HepG2 (cell line): ENCODE measurements around the gene ANO1. TPM values are rescaled to one million over a fixed set of nuclear protein-coding genes. Genes with fewer than 3 reads are reported as not detected.
A peak's percentile ranks its signal among the peaks of the same experiment; 100 is the strongest.

Experiments used
- ATAC-seq: fragments of 200-7000 bp; cut with Tn5 transposase; 3 replicates; pipeline ENCODE4 v1.9.1; 2020; ENCODE audit warnings: mild to moderate bottlenecking, moderate library complexity
- BruUV-seq: library from RNA; stranded (reverse); fragments of 400-500 nt; replicated peaks from 2 replicates; lab custom pipeline; 2021; lab: Mats Ljungman, UMichigan
- CTCF ChIA-PET: fragments of 300-600 bp; formaldehyde crosslinking; extraction: SDS; loops from one replicate; lab custom pipeline; 2021; ENCODE audit warnings: low total read pairs, inconsistent platforms, low intra/inter-chr PET ratio; lab: Yijun Ruan, JAX
- POLR2A ChIA-PET: fragments of 350-600 bp; sonication (Branson Sonifier 250); formaldehyde crosslinking; loops from one replicate; lab custom pipeline; 2020; ENCODE audit warnings: antibody characterized with exemption, inconsistent platforms; lab: Yijun Ruan, JAX
- DNase-seq: peaks from one replicate; pipeline ENCODE4 v3.0.0-alpha.2; 2015; ENCODE audit warnings: low spot score
- FAIRE-seq: peaks from 3 replicates; lab custom pipeline; 2011; peaks lifted over from hg19 to GRCh38; lab: Jason Lieb, UNC
- H2AFZ ChIP-seq: one replicate; pipeline ENCODE4 v1.6.1; 2011; ENCODE audit warnings: low read length, inconsistent platforms
- H3K27ac ChIP-seq: fragments of 300-600 bp; 3 replicates; pipeline ENCODE4 v1.8.0; 2011; ENCODE audit warnings: mixed run types, mild to moderate bottlenecking, mixed read lengths, low read length, inconsistent platforms; ENCODE audit not compliant: insufficient read depth; ENCODE audit errors: extremely low read length
- H3K27me3 ChIP-seq, 2 experiments: fragments of 200-600 bp in 1 of 2; 2 replicates in 1 of 2; 3 replicates in 1 of 2; pipeline versions ENCODE4 v1.6.0 to v1.8.0; 2011; ENCODE audit warnings: low read length in 2 of 2, mild to moderate bottlenecking in 2 of 2, moderate library complexity in 2 of 2, inconsistent platforms in 1 of 2; ENCODE audit not compliant: insufficient read depth in 2 of 2, control insufficient read depth in 1 of 2
- H3K36me3 ChIP-seq, 2 experiments: fragments of 200-600 bp in 1 of 2; replicated peaks in 1 of 2; 2 replicates in 1 of 2; 3 replicates in 1 of 2; pipeline versions ENCODE4 v1.5.1 to v1.8.0; 2011; ENCODE audit warnings: low read length in 2 of 2, inconsistent platforms in 1 of 2; ENCODE audit not compliant: insufficient read depth in 2 of 2, control insufficient read depth in 1 of 2
- H3K4me1 ChIP-seq: 2 replicates; pipeline ENCODE4 v1.5.1; 2012; ENCODE audit warnings: low read length, inconsistent platforms; ENCODE audit not compliant: insufficient read depth
- H3K4me2 ChIP-seq: 2 replicates; pipeline ENCODE4 v1.6.0; 2011; ENCODE audit warnings: low read depth, low read length, inconsistent platforms
- H3K4me3 ChIP-seq, 3 experiments: fragments of 200-600 bp in 1 of 3; sonication (generic), shearing (Covaris generic) in 1 of 3; replicated peaks in 1 of 3; 2 replicates each; pipeline ENCODE4 v1.5.1; 2011 to 2016; ENCODE audit warnings: low read length in 3 of 3, inconsistent platforms in 2 of 3, low read depth in 2 of 3, mild to moderate bottlenecking in 2 of 3, control low read depth in 1 of 3, mixed read lengths in 1 of 3; ENCODE audit not compliant: insufficient read depth in 1 of 3
- H3K79me2 ChIP-seq: one replicate; pipeline ENCODE4 v1.6.1; 2011; ENCODE audit warnings: low read length, inconsistent platforms; ENCODE audit not compliant: insufficient read depth
- H3K9ac ChIP-seq: 2 replicates; pipeline ENCODE4 v1.6.0; 2011; ENCODE audit warnings: mild to moderate bottlenecking, low read depth, low read length, inconsistent platforms; ENCODE audit not compliant: insufficient read depth
- H3K9me3 ChIP-seq: 2 replicates; pipeline ENCODE4 v1.5.1; 2012; ENCODE audit warnings: mild to moderate bottlenecking, low read length
- H4K20me1 ChIP-seq: 2 replicates; pipeline ENCODE4 v1.6.0; 2011; ENCODE audit warnings: inconsistent platforms, mild to moderate bottlenecking, low read length, moderate library complexity; ENCODE audit not compliant: insufficient read depth
- ETV5 ChIP-seq: IDR thresholded peaks from 2 replicates; pipeline ENCODE4 v1.6.1; 2018; ENCODE audit warnings: missing biosample characterization, missing genetic modification reagents, inconsistent platforms, borderline replicate concordance
- HIVEP1 ChIP-seq: sonication (generic); formaldehyde crosslinking; IDR thresholded peaks from 2 replicates; pipeline ENCODE4 v1.4.0; 2020; ENCODE audit warnings: mild to moderate bottlenecking, missing genetic modification reagents
- HOXA7 ChIP-seq: sonication (generic); formaldehyde crosslinking; IDR thresholded peaks from 2 replicates; pipeline ENCODE4 v1.8.1; 2022; ENCODE audit warnings: mild to moderate bottlenecking, missing genetic modification reagents, moderate library complexity
- PCBP2 ChIP-seq: fragments of 200-400 bp; formaldehyde crosslinking; optimal IDR thresholded peaks from 2 replicates; pipeline ENCODE3; 2018; ENCODE audit warnings: low read length, low read depth; ENCODE audit not compliant: poor library complexity, severe bottlenecking
- POLR2AphosphoS5 ChIP-seq: IDR thresholded peaks from 2 replicates; pipeline ENCODE4 v1.6.1; 2012; ENCODE audit warnings: low read depth, low read length
- SP2 ChIP-seq: sonication (generic); formaldehyde crosslinking; IDR thresholded peaks from 2 replicates; pipeline ENCODE4 v1.5.1; 2020; ENCODE audit warnings: mild to moderate bottlenecking, missing genetic modification reagents
- SRF ChIP-seq: IDR thresholded peaks from 2 replicates; pipeline ENCODE4 v1.6.1; 2011; ENCODE audit warnings: mild to moderate bottlenecking, low read depth, low read length, moderate library complexity
- ZNF138 ChIP-seq: sonication (generic); formaldehyde crosslinking; IDR thresholded peaks from 2 replicates; pipeline ENCODE4 v1.5.0; 2020; ENCODE audit warnings: mild to moderate bottlenecking, low read depth, missing genetic modification reagents
- ZNF441 ChIP-seq: sonication (generic); formaldehyde crosslinking; IDR thresholded peaks from 2 replicates; pipeline ENCODE4 v1.7.0; 2021; ENCODE audit warnings: missing genetic modification reagents, borderline replicate concordance
- ZNF556 ChIP-seq: sonication (generic); formaldehyde crosslinking; IDR thresholded peaks from 2 replicates; pipeline ENCODE4 v1.4.0; 2020; ENCODE audit warnings: mild to moderate bottlenecking, missing genetic modification reagents, borderline replicate concordance
- ZNF558 ChIP-seq: sonication (generic); formaldehyde crosslinking; IDR thresholded peaks from 2 replicates; pipeline ENCODE4 v1.9.0; 2022; ENCODE audit warnings: mild to moderate bottlenecking, missing genetic modification reagents, borderline replicate concordance
- ZNF562 ChIP-seq: sonication (generic); formaldehyde crosslinking; IDR thresholded peaks from 2 replicates; pipeline ENCODE4 v1.8.0; 2022; ENCODE audit warnings: missing genetic modification reagents, borderline replicate concordance
- ZNF609 ChIP-seq: sonication (generic); formaldehyde crosslinking; IDR thresholded peaks from 2 replicates; pipeline ENCODE4 v1.4.0; 2020; ENCODE audit warnings: mild to moderate bottlenecking, missing genetic modification reagents, borderline replicate concordance
- ZNF780A ChIP-seq: sonication (generic); formaldehyde crosslinking; IDR thresholded peaks from 2 replicates; pipeline ENCODE4 v1.8.0; 2022; ENCODE audit warnings: mild to moderate bottlenecking, missing genetic modification reagents, moderate library complexity
- WGBS: methylation state at CpG from one replicate; pipeline ENCODE4 v1.1.6; 2017; ENCODE audit warnings: low lambda C conversion rate; 5-methylcytosine and 5-hydroxymethylcytosine counted together
- in situ Hi-C: cut with HindIII; loops from 2 replicates; pipeline ENCODE4 v1.10.0; 2017; ENCODE audit warnings: low pct_unique_long_range_greater_than_20kb; ENCODE audit not compliant: extremely low pct_ligation_motif_present
- intact Hi-C: fragments of 100-400 bp; cut with micrococcal nuclease; formaldehyde crosslinking; loops from one replicate; pipeline ENCODE4 v1.10.0; 2022; ENCODE audit not compliant: unreplicated experiment
- polyA plus RNA-seq, 8 experiments: library from polyadenylated mRNA; depleted of rRNA in 3 of 8; stranded (reverse) in 7 of 8; unstranded in 1 of 8; fragments of >200 nt; fragmentation: Illumina TruSeq in 4 of 8; extraction: Trizol in 4 of 8; gene quantifications; 2 replicates each; pipeline versions ENCODE4 v1.2.1 to v1.2.3, GENCODE V29; 2011 to 2016; ENCODE audit warnings: low read depth in 4 of 8, missing spikeins in 1 of 8, mixed read lengths in 1 of 8; ENCODE audit not compliant: insufficient read depth in 1 of 8
- total RNA-seq, 5 experiments: library from RNA; depleted of rRNA; stranded (reverse); fragments of >200 nt; fragmentation: Illumina TruSeq; extraction: Trizol; gene quantifications; 2 replicates each; pipeline ENCODE4 v1.2.3, GENCODE V29; 2016; ENCODE audit warnings: low read depth in 1 of 5

ANO1 gene
- total and polyA plus RNA-seq, 2 of the 13 experiments (the other 11 are each of a cell fraction or from before 2014, with no cell fraction given): not detected

DNA sequence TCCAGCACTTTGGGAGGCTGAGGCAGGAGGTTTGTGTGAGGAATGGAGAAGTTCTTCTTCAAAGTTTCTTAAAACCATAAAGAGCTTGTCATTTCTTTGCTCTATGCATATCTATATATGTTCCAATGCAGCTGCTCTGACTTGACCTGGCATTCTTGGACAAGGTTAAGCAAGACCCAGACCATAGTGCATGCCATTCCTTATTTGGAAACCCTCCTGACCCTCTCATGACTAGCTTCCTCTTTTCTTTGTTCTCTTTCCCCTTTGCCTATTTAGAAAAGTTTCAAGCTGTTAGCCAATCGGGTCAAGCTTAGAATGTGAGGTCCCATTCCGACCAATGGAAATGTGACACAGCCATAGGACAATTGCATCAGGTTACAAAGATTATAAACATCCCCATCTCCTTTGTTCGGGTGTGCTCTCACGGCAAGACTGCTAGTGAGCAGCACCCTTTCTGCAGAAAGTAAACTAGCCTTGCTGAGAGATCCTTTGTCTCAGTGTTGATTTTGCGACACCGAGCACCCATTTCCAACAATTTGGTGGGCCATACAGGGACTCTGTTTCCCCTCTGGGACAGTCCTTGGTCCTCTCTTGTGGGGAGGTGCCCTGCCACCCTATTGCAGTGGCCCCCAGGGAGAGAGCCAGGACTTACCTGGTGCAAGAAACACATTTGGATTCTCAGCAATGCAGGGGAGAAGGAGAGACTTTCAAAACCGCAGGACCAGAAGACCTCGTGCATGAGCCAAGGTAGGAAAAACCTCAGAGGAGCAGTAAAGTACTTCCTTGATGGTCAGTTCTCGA is 39.9 kb upstream of the ANO1 start:
- DNase-seq (no peak), ATAC-seq (no peak), FAIRE-seq (no peak)
- in situ Hi-C loops: no loop called here
- intact Hi-C loops: no loop called here
- Histone ChIP-seq H3K4me3 (no peak overlapping the region), H3K27me3 (peaks cover 7 to 52% of the 10 kb centered on the region in 2 experiments), H3K9me3 (peaks cover 19% of the 10 kb centered on the region; the same call in 1 of the 2 replicates), H3K4me1 (no peaks in the 10 kb centered on the region), H4K20me1 (no peaks in the 10 kb centered on the region), H3K27ac (no peak overlapping the region), H2AFZ (no peak overlapping the region), H3K9ac (no peak overlapping the region), H3K36me3 (no peaks in the 10 kb centered on the region), H3K79me2 (no peaks in the 10 kb centered on the region), H3K4me2 (no peak overlapping the region)
- ChIA-PET CTCF (no interaction called here), POLR2A (no interaction called here)
- WGBS: 32% methylated on average over 9 of the region's 9 CpGs
- no TSS peak for BruUV-seq
- peak; percentile 51; the same call in 1 of the 2 replicates for TF ChIP-seq SRF
- no peak for TF ChIP-seq POLR2AphosphoS5
- peak; percentile 82; the same call in 1 of the 2 replicates for TF ChIP-seq ZNF562 (CRISPR knock-in tag)

GRCh38 chr11:70040452-70040851 is 37.7 kb upstream of the ANO1 start:
- Histone ChIP-seq H3K4me1 (no peaks in the 10 kb centered on the region), H3K36me3 (no peaks in the 10 kb centered on the region), H3K9ac (no peak overlapping the region), H3K4me2 (no peak overlapping the region), H2AFZ (no peak overlapping the region), H3K27me3 (peaks cover 5 to 34% of the 10 kb centered on the region in 2 experiments; a peak in 4 of 5 replicates), H4K20me1 (no peaks in the 10 kb centered on the region), H3K4me3 (no peak overlapping the region), H3K9me3 (peaks cover 19% of the 10 kb centered on the region; the same call in 1 of the 2 replicates), H3K27ac (no peak overlapping the region), H3K79me2 (no peaks in the 10 kb centered on the region)
- 47% methylated on average over 11 of the region's 11 CpGs for WGBS
- FAIRE-seq: no peak
- DNase-seq: no peak
- POLR2A ChIA-PET: no interaction called here
- CTCF ChIA-PET: no interaction called here
- no TSS peak for BruUV-seq
- no peak for ATAC-seq
- intact Hi-C loops (no loop called here), in situ Hi-C loops (no loop called here)
- no peak for TF ChIP-seq ZNF780A (CRISPR knock-in tag)
- TF ChIP-seq ZNF556 (CRISPR knock-in tag): no peak
- no peak for TF ChIP-seq ZNF138 (CRISPR knock-in tag)
- no peak for TF ChIP-seq PCBP2
- TF ChIP-seq HOXA7 (CRISPR knock-in tag): no peak
- TF ChIP-seq ETV5 (CRISPR knock-in tag): no peak
- no peak for TF ChIP-seq SP2 (CRISPR knock-in tag)
- TF ChIP-seq ZNF609 (CRISPR knock-in tag): no peak
- no peak for TF ChIP-seq HIVEP1
- TF ChIP-seq ZNF441: no peak
- no peak for TF ChIP-seq ZNF558 (CRISPR knock-in tag)
